DOHH2 (cell line): ENCODE data around the gene MUC5AC.
"Not testable (repeated sequence)": the region's sequence is repeated elsewhere in the genome, so short reads cannot be mapped to it uniquely, and the experiment has no call there.

Experiments used
- H3F3A ChIP-seq: fragments of 200-600 bp; sonication (generic), shearing (Covaris generic); 2 replicates; pipeline ENCODE4 v1.6.0; 2016; ENCODE audit warnings: antibody characterized with exemption, mild to moderate bottlenecking; ENCODE audit not compliant: control insufficient read depth, insufficient read depth
- H3K27ac ChIP-seq: fragments of 200-600 bp; sonication (generic); 2 replicates; pipeline ENCODE4 v1.5.1; 2014; ENCODE audit warnings: low read depth, mild to moderate bottlenecking, low read length, moderate library complexity
- H3K27me3 ChIP-seq: fragments of 200-600 bp; sonication (generic); 2 replicates; pipeline ENCODE4 v1.6.1; 2014; ENCODE audit warnings: mild to moderate bottlenecking, low read length, mixed read lengths; ENCODE audit not compliant: control insufficient read depth
- H3K36me3 ChIP-seq: fragments of 200-600 bp; sonication (generic); 2 replicates; pipeline ENCODE4 v1.6.1; 2014; ENCODE audit warnings: mild to moderate bottlenecking, low read length, moderate library complexity, mixed read lengths; ENCODE audit not compliant: control insufficient read depth
- H3K4me1 ChIP-seq: fragments of 200-600 bp; sonication (generic); 2 replicates; pipeline ENCODE4 v1.6.1; 2014; ENCODE audit warnings: mild to moderate bottlenecking, low read length, mixed read lengths; ENCODE audit not compliant: control insufficient read depth
- H3K4me2 ChIP-seq: fragments of 200-600 bp; sonication (generic); 2 replicates; pipeline ENCODE4 v1.6.0; 2014; ENCODE audit warnings: mild to moderate bottlenecking, low read length, moderate library complexity
- H3K4me3 ChIP-seq: fragments of 200-600 bp; sonication (generic); 2 replicates; pipeline ENCODE4 v1.5.1; 2014; ENCODE audit warnings: mild to moderate bottlenecking, low read length, mixed read lengths
- H3K79me2 ChIP-seq: fragments of 200-600 bp; sonication (generic); 2 replicates; pipeline ENCODE4 v1.6.1; 2014; ENCODE audit warnings: mild to moderate bottlenecking, low read length, mixed read lengths; ENCODE audit not compliant: control insufficient read depth
- H3K9me2 ChIP-seq: fragments of 200-600 bp; sonication (generic); replicated peaks from 2 replicates; pipeline ENCODE4 v1.6.1; 2014; ENCODE audit warnings: mild to moderate bottlenecking, low read length, mixed read lengths; ENCODE audit not compliant: control insufficient read depth
- H3K9me3 ChIP-seq: fragments of 200-600 bp; sonication (generic); 2 replicates; pipeline ENCODE4 v1.6.1; 2014; ENCODE audit warnings: antibody characterized with exemption, low read length, mixed read lengths; ENCODE audit not compliant: control insufficient read depth, insufficient read depth
- H4K20me1 ChIP-seq: fragments of 200-600 bp; sonication (generic); 2 replicates; pipeline ENCODE4 v1.6.0; 2014; ENCODE audit warnings: low read depth, mild to moderate bottlenecking, antibody characterized with exemption, low read length, moderate library complexity; ENCODE audit not compliant: control insufficient read depth, insufficient read depth

Gene MUC5AC

GRCh38 chr11:1250411-1250810 is 92.7 kb downstream of the MUC5AC start:
- H3K36me3 ChIP-seq, H3K4me2 ChIP-seq, H3F3A ChIP-seq, H3K9me2 ChIP-seq, H3K27ac ChIP-seq, H3K79me2 ChIP-seq, H3K27me3 ChIP-seq, H4K20me1 ChIP-seq, H3K4me3 ChIP-seq, H3K4me1 ChIP-seq: not testable (repeated sequence)
- peaks cover 22% of the 10 kb centered on the region for H3K9me3 ChIP-seq
